OCI-LY7 (cell line): ENCODE measurements around the gene HINT1.

ENCODE experiments used
- EZH2phosphoT487 ChIP-seq: fragments of 200-600 bp; sonication (generic); IDR thresholded peaks from 2 replicates; pipeline ENCODE4 v1.6.1; 2018; ENCODE audit warnings: low read depth, borderline replicate concordance, mild to moderate bottlenecking, mixed run types, antibody characterized with exemption, low read length, moderate library complexity, mixed read lengths
- TF ChIP-seq, protein P1 (sequence below): fragments of 200-600 bp; sonication (generic); conservative IDR thresholded peaks from 2 replicates; pipeline ENCODE4 v1.5.1; 2014; ENCODE audit warnings: mild to moderate bottlenecking, antibody characterized with exemption, low read length, moderate library complexity, mixed read lengths

DNA sequence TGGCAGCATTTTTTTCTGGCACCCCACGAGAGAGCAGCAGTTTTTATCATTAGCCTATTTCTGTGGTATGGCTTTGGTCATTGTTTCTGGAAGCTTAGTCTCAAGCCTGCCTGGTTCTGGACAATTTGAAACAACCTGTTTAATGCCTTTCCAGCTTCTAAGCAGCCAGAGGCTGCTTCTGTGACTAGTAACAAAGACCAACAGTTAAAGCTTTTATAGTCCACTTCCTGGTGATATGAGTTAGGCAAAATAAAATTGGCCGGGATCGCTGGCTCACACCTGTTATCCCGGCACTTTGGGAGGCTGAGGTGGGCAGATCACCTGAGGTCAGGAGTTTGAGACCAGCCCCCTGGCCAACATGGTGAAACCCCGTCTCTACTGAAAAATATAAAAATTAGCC, 29.7 kb upstream of the HINT1 start:
- TF ChIP-seq, protein P1, sequence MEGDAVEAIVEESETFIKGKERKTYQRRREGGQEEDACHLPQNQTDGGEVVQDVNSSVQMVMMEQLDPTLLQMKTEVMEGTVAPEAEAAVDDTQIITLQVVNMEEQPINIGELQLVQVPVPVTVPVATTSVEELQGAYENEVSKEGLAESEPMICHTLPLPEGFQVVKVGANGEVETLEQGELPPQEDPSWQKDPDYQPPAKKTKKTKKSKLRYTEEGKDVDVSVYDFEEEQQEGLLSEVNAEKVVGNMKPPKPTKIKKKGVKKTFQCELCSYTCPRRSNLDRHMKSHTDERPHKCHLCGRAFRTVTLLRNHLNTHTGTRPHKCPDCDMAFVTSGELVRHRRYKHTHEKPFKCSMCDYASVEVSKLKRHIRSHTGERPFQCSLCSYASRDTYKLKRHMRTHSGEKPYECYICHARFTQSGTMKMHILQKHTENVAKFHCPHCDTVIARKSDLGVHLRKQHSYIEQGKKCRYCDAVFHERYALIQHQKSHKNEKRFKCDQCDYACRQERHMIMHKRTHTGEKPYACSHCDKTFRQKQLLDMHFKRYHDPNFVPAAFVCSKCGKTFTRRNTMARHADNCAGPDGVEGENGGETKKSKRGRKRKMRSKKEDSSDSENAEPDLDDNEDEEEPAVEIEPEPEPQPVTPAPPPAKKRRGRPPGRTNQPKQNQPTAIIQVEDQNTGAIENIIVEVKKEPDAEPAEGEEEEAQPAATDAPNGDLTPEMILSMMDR, result no peak
- no peak for TF ChIP-seq EZH2phosphoT487
